GM13976 (cell line): ENCODE data around the gene ZNF678.
"Not testable (repeated sequence)": the region's sequence is repeated elsewhere in the genome, so short reads cannot be mapped to it uniquely, and the experiment has no call there.

Source experiments
- DNase-seq: peaks from one replicate; pipeline ENCODE4 v3.0.0; 2012; ENCODE audit warnings: low spot score
- in situ Hi-C: fragments of 300-500 bp; cut with MboI; formaldehyde crosslinking; loops from one replicate; pipeline ENCODE4 v1.12.0; 2022; ENCODE audit warnings: low sequenced_read_pairs, mixed read lengths, inconsistent platforms; ENCODE audit not compliant: unreplicated experiment
- TF ChIP-seq, protein P1 (sequence below): IDR thresholded peaks from 2 replicates; pipeline ENCODE4 v1.5.1; 2012; ENCODE audit warnings: borderline replicate concordance, mild to moderate bottlenecking; ENCODE audit not compliant: insufficient read depth; ENCODE audit errors: extremely low read depth, missing control alignments, control extremely low read depth

The ZNF678 gene

DNA sequence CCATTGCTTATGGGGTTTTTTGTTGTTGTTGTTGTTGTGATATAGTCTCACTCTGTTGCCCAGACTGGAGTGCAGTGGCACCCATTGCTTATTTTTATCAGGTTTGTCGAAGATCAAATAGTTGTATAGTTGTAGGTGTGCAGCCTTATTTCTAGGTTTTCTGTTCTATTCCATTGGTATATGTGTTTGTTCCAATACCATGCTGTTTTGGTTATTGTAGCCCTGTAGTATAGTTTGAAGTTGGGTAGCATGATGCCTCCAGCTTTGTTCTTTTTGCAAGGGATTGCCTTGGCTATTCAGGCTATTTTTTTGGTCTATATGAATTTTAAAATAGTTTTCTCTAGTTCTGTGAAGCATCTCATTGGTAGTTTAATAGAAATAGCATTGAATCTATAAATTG, 11.6 kb downstream of the ZNF678 start:
- in situ Hi-C loops: no loop called here
- TF ChIP-seq, protein P1, sequence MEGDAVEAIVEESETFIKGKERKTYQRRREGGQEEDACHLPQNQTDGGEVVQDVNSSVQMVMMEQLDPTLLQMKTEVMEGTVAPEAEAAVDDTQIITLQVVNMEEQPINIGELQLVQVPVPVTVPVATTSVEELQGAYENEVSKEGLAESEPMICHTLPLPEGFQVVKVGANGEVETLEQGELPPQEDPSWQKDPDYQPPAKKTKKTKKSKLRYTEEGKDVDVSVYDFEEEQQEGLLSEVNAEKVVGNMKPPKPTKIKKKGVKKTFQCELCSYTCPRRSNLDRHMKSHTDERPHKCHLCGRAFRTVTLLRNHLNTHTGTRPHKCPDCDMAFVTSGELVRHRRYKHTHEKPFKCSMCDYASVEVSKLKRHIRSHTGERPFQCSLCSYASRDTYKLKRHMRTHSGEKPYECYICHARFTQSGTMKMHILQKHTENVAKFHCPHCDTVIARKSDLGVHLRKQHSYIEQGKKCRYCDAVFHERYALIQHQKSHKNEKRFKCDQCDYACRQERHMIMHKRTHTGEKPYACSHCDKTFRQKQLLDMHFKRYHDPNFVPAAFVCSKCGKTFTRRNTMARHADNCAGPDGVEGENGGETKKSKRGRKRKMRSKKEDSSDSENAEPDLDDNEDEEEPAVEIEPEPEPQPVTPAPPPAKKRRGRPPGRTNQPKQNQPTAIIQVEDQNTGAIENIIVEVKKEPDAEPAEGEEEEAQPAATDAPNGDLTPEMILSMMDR: no peak
- DNase-seq: no peak

DNA sequence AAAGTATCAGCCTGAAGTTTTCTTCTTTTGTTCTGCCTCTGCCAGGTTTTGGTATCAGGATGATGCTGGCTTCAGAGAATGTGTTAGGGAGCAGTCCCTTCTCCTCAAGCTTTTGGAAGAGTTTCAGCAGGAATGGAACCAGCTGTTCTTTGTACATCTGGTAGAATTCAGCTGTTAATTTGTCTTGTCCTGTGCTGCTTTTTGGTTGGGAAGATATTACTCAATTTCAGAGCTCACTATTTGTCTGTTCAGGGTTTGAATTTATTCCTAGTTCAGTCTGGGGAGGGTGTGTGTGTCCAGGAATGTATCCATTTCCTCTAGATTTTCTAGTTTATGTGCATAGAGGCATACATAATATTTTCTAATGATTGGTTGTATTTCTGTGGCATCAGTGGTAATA, 12.8 kb downstream of the ZNF678 start:
- DNase-seq: no peak
- in situ Hi-C loops: no loop called here

DNA sequence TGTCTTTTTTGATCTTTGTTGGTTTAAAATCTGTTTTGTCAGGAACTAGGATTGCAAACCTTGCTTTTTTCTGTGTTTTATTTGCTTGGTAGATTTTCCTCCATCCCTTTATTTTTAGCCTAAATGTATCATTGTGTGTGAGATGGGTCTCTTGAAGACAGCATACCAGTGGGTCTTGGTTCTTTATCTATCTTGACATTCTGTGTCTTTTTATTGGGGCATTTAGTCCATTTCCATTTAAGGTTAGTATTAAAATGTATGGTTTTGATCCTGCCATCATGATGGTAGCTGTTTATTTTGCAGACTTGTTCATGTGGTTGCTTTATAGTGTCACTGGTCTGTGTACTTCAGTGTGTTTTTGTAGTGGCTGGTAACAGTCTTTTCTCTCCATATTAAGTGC, 14.1 kb downstream of the ZNF678 start:
- in situ Hi-C loops: no loop called here
- no peak for DNase-seq
- TF ChIP-seq, protein P1: no peak

More for the DNA sequence above, 12.8 kb downstream of the ZNF678 start:
- TF ChIP-seq, protein P1: no peak

DNA sequence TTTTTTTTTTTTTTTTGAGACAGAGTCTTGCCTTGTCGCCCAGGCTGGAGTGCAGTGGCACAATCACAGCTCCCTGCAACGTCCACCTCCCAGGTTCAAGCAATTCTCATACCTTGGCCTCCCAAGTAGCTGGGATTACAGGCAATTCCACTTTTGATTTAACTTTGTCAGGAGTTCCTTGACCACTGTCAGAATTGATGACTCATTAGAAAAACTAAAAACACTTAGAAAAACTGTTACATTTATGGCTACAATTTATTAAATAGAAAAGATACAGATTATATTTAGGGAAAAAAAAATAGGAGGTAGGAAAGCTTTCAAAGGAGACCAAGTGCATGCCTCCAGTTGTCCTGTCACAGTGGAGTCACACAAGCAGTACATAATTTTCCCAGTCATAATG, 20.0 kb downstream of the ZNF678 start:
- TF ChIP-seq, protein P1: no peak
- in situ Hi-C loops: no loop called here
- no peak for DNase-seq

DNA sequence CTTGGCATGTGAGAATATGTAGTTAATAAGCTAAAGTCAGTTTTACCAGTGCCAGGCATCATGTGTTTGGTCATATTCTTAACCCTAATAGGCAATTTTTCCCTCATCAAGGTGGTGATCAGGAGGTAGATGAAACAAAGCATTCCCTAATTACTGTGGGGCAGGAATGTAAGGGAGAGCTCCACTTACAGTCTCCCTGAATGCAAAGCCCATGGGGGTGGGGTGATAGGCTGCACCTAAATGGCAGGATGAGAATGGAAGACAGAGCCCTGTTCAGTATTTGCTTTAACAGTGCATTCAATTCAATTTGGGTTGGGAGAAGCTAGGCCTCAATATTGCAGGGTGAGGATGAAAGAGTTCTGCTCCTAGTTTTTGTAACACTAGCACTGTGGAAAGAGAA, 23.4 kb downstream of the ZNF678 start:
- in situ Hi-C loops: no loop called here
- TF ChIP-seq, protein P1: no peak
- no peak for DNase-seq

DNA sequence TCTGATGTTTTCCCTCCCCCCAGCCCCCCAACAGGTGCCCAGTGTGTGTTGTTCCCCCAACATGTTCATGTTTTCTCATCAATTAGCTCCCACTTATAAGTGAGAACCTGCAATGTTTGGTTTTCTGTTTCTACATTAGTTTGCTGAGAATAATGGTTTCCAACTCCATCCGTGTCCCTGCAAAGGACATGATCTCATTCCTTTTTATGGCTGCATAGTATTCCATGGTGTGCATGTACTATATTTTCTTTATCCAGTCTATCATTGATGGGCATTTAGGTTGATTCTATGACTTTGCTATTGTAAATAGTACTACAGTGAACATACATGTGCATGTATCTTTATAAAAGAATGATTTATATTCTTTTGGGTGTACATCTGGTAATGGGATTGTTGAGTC, 24.6 kb downstream of the ZNF678 start:
- in situ Hi-C loops: no loop called here
- TF ChIP-seq, protein P1: no peak
- no peak for DNase-seq

DNA sequence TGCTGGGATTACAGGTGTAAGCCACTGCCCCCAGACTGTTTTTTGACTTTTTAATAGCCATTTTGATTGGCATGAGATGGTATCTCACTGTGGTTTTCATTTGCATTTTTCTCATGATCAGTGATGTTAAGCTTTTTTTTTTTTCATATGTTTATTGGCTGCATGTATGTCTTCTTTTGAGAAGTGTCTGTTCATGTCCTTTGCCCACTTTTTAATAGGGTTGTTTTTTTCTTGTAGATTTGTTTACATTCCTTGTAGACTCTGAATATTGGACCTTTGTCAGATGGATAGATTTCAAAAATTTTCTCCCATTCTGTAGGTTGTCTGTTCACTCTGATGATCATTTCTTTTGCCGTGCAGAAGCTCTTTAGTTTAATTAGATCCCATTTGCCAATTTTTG, 25.4 kb downstream of the ZNF678 start:
- DNase-seq, in situ Hi-C loops: not testable (repeated sequence)

DNA sequence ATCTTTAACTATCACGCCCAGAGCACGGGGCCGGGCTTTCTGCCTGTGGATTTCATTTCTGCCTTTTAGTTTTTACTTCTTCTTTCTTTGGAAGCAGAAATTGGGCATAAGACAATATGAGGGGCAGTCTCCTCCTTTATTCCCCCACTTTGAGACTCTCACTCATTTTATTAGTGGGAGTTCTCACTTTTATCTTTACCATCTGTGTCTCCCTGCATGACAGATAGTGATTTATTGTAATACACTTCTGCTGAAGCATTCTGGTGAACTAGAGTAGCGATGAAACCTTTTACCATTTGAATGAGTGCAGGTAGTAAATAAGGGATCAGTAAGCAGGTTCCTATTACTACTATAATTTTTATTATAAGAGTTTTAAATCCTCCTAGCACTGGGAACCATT, 26.4 kb downstream of the ZNF678 start:
- DNase-seq, in situ Hi-C loops: not testable (repeated sequence)

DNA sequence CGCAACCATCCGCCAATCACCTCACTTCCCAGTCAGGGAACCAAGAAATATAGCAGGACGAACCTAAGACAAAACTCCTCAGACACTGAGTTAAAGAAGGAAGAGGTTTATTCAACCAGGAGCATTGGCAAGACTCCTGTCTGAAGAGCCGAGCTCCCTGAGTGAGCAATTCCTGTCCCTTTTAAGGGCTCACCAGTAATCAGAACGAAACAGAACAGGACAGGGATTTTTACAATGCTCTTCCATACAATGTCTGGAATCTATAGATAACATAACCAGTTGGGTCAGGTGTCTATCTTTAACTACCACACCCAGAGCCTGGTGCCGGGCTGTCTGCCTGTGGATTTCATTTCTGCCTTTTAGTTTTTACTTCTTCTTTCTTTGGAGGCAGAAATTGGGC, 32.9 kb downstream of the ZNF678 start:
- in situ Hi-C loops, DNase-seq: not testable (repeated sequence)
